Transverse colon (tissue), 4 donors: ENCODE measurements around the gene CHCHD6. TPM values are rescaled to one million over a fixed set of nuclear protein-coding genes. Genes with fewer than 3 reads are reported as not detected.
A peak's percentile ranks its signal among the peaks of the same experiment; 100 is the strongest.

ENCODE experiments used
- DNase-seq: peaks from one replicate; pipeline ENCODE4 v3.0.0-alpha.2; 2019
- H3K27ac ChIP-seq, 4 donors: fragments of 200-600 bp; sonication (generic); 2 replicates each; pipeline ENCODE4 v1.5.1; 2016 to 2018; ENCODE audit warnings: inconsistent platforms in 4 of 4
- H3K27me3 ChIP-seq: fragments of 200-600 bp; sonication (generic); 2 replicates; pipeline ENCODE4 v1.5.1; 2017; ENCODE audit warnings: inconsistent platforms
- H3K36me3 ChIP-seq, 4 donors: fragments of 200-600 bp; sonication (generic); 2 replicates each; pipeline ENCODE4 v1.5.1; 2017 to 2019; ENCODE audit warnings: inconsistent platforms in 4 of 4
- H3K4me1 ChIP-seq, 4 donors: fragments of 200-600 bp; sonication (generic); 2 replicates each; pipeline ENCODE4 v1.5.1; 2017 to 2020; ENCODE audit warnings: inconsistent platforms in 4 of 4
- H3K4me3 ChIP-seq, 4 donors: fragments of 200-600 bp; sonication (generic); 1 replicate in 1 of 4; 2 replicates in 3 of 4; pipeline versions ENCODE4 v1.5.1 to v1.6.1; 2017 to 2019; ENCODE audit warnings: inconsistent platforms in 4 of 4
- H3K9me3 ChIP-seq, 2 donors: fragments of 200-600 bp; sonication (generic); 2 replicates each; pipeline ENCODE4 v1.5.1; 2017 to 2019; ENCODE audit warnings: inconsistent platforms in 2 of 2
- EP300 ChIP-seq: sonication (generic); formaldehyde crosslinking; IDR thresholded peaks from one replicate; pipeline ENCODE4 v1.6.1; 2017; ENCODE audit warnings: antibody characterized with exemption, low read depth
- POLR2A ChIP-seq: fragments of 450-650 bp; IDR thresholded peaks from one replicate; pipeline ENCODE4 v1.6.1; 2016; ENCODE audit warnings: antibody characterized with exemption, mild to moderate bottlenecking, moderate library complexity
- POLR2AphosphoS5 ChIP-seq, 3 donors: sonication (generic); formaldehyde crosslinking; IDR thresholded peaks; one replicate each; pipeline ENCODE4 v1.6.1; 2016; ENCODE audit warnings: antibody characterized with exemption in 3 of 3
- WGBS, 2 donors: methylation state at CpG; one replicate each; pipeline ENCODE4 v1.1.5; 2018; ENCODE audit warnings: low coverage in 1 of 2; 5-methylcytosine and 5-hydroxymethylcytosine counted together
- in situ Hi-C, 4 donors: fragments of 200-750 bp; cut with MboI; loops; one replicate each; pipeline versions ENCODE4 v1.15.0 to v1.15.1; 2017; ENCODE audit warnings: low sequenced_read_pairs in 3 of 4, low pct_ligation_motif_present in 1 of 4, low pct_unique_long_range_greater_than_20kb in 1 of 4
- intact Hi-C: fragments of 100-400 bp; cut with DNase I; formaldehyde crosslinking; loops from one replicate; pipeline ENCODE4 v1.15.1; 2023; ENCODE audit warnings: low total_unique reads
- total RNA-seq, 4 donors: library from RNA; depleted of rRNA; stranded (reverse); fragments of >200 nt; gene quantifications; one replicate each; pipeline ENCODE4 v1.1.0, GENCODE V29; 2016
- TF ChIP-seq, protein P1 (sequence below), 5 experiments: fragments of 200-600 bp in 3 of 5; fragments of 450-650 bp in 2 of 5; sonication (generic) in 3 of 5; IDR thresholded peaks; 1 replicate in 2 of 5; 2 replicates in 3 of 5; pipeline ENCODE4 v1.5.1; 2016 to 2017; ENCODE audit warnings: antibody characterized with exemption in 5 of 5, inconsistent platforms in 3 of 5, mild to moderate bottlenecking in 2 of 5, moderate library complexity in 1 of 5

Gene CHCHD6
- total RNA-seq, 4 donors from 2014 or later: 4.6 to 12.1 (median 5.3) TPM

DNA sequence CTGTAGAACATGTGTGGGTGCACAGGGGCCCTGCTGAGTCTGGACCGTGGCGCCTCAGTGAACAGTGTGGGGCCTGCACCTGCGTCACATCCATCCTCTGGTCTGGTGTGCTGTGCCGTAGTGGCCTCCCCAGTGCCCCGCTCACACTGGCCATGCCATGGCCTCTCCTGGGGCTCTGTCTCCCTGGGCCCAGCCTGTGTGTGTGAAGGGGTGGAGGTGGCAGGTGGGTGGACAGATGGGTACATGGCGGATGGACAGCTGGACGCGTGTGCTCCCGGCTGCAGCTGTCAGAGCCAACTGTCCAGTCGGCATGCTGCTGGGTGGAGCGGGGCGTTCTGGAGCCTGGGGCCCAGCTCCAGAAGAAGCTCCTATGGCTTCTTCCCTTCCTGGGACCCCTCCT lies 296.7 kb downstream of the CHCHD6 start:
- Histone ChIP-seq H3K27ac (no peak overlapping the region), H3K9me3 (no peaks in the 10 kb centered on the region), H3K36me3 (no peaks in the 10 kb centered on the region), H3K4me1 (peaks cover 12 to 25% (median 15%) of the 10 kb centered on the region in 4 donors), H3K4me3 (no peak overlapping the region), H3K27me3 (no peaks in the 10 kb centered on the region)
- in situ Hi-C loops: no loop called here
- WGBS, 2 donors: 90% methylated on average over 12 of the region's 12 CpGs; no CpG with 5 or more reads in 1 of the 2 donors
- no peak for DNase-seq
- TF ChIP-seq, protein P1, sequence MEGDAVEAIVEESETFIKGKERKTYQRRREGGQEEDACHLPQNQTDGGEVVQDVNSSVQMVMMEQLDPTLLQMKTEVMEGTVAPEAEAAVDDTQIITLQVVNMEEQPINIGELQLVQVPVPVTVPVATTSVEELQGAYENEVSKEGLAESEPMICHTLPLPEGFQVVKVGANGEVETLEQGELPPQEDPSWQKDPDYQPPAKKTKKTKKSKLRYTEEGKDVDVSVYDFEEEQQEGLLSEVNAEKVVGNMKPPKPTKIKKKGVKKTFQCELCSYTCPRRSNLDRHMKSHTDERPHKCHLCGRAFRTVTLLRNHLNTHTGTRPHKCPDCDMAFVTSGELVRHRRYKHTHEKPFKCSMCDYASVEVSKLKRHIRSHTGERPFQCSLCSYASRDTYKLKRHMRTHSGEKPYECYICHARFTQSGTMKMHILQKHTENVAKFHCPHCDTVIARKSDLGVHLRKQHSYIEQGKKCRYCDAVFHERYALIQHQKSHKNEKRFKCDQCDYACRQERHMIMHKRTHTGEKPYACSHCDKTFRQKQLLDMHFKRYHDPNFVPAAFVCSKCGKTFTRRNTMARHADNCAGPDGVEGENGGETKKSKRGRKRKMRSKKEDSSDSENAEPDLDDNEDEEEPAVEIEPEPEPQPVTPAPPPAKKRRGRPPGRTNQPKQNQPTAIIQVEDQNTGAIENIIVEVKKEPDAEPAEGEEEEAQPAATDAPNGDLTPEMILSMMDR (IDR thresholded peaks at IDR 0.05): no peak
- intact Hi-C loops: no loop called here

DNA sequence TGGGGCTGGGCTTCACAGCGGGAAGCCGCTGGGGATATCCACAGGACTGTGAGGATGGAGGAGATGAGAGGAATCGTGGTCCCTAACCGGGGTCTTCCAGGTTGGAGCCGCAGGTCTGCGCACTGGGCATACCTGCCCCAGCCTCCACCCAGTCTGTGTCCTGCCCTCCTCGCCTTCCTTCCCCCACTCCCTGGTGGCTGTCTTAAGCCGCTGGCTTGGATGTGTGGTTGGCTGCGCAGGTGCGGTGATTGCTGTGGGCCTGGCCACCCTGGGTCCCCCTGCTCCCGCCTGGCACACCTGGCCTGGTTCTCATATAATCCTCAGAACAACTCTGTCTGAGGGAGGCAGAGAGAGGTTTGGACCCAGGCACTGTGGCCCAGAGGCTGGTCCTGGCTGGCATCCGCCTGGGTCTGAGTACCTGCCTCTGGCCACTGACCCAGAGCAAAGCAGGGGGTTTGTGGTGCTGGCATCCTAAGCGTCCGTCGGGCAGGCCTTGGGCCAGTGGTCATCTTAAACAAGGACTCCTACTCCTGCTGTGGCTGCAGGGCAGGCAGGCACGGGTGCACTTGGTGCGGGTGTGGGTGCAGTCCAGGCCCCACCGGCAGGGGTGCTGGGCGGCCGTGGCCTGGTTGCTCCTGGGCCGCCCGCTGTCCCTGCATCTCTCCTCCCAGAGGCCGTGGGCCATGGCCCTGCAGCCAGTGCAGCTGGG lies 297.6 kb downstream of the CHCHD6 start:
- DNase-seq: no peak
- Histone ChIP-seq H3K27me3 (no peaks in the 10 kb centered on the region), H3K4me3 (no peak overlapping the region), H3K4me1 (peaks cover 12 to 25% (median 15%) of the 10 kb centered on the region in 4 donors), H3K36me3 (no peaks in the 10 kb centered on the region), H3K9me3 (no peaks in the 10 kb centered on the region), H3K27ac (peak overlapping the region; percentile 1 to 68 (median 56))
- intact Hi-C loops: no loop called here
- 85% methylated on average over 23 of the region's 23 CpGs; no CpG with 5 or more reads in 1 of the 2 donors for WGBS, 2 donors
- TF ChIP-seq POLR2A (no peak), POLR2AphosphoS5 (IDR thresholded peaks at IDR 0.05) (no peak), EP300 (no peak)
- TF ChIP-seq, protein P1 (IDR thresholded peaks at IDR 0.05): no peak
- in situ Hi-C loops: no loop called here

DNA sequence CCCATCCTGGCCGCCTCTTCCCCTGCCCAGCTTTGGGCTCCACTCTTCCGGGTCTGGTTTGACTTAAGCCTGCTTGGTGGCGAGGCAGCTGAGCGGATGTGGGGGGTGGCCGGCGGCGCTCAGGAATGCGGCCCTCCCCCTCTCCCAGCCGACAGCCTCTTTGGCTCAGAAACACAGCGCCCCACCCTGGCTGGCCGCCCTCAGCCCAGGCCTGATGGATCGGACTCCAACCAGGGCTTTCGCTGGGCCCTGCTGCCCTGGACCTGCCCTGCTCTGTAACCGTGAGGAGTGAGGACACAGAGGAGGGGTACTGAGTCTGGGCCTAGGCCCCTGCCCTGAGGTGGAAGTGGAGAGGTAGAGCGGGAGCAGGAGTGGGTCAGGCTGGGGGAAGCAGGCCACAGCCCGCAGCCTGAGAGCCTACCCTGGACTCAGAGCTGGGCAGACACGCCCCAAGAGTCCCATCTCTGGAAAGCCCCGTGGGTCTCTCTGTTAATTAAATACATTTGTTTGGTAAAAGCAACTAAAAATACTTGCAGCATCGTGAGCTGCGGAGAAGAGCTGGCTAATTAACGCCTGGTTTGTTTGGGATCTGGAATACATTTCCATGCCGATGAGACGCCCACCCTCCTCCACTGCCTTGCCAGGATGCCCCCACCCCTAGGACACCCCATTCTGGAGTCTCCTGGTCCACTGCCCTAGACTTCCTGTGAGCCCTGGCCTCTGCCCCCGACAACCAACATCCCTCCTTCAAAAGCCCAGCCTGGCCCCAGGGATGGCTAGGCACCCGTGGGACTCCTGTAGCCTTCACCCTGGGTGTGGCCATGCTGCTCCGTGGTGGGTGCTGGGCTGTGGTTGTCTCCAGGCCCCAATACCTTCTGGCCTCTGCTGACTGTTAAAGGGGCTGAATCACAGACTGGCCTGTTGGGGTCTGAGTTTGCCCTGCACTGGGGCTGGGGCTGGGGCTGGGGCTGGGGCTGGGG lies 298.4 kb downstream of the CHCHD6 start:
- peak overlapping the region; percentile 1 to 68 (median 56) for H3K27ac ChIP-seq
- WGBS, 2 donors: 67 to 90% methylated on average over 2 to 26 of the region's 26 CpGs
- H3K4me3 ChIP-seq: no peak overlapping the region

DNA sequence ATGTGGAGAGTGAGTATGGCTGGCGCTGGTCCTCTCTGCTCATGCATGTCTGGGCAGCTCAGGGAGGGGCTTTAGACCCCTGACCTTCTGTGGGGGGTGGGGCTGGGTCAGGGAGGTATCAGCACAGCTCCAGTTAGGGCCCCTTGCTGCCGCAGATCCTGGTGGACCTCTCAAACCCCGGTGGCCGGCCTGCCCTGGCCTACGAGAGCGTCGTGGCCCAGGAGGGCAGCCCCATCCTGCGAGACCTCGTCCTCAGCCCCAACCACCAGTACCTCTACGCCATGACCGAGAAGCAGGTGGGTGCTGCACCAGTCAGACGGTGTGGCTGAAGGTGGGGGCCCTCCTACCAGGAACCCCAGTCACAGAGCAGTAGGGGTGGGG lies 299.1 kb downstream of the CHCHD6 start:
- no peak for DNase-seq
- 96% methylated on average over 12 of the region's 12 CpGs; no CpG with 5 or more reads in 1 of the 2 donors for WGBS, 2 donors
- Histone ChIP-seq H3K9me3 (no peaks in the 10 kb centered on the region), H3K4me3 (no peak overlapping the region), H3K36me3 (no peaks in the 10 kb centered on the region), H3K27ac (no peak overlapping the region), H3K4me1 (peaks cover 11 to 25% (median 15%) of the 10 kb centered on the region in 4 donors), H3K27me3 (no peaks in the 10 kb centered on the region)
- no peak for TF ChIP-seq POLR2A
- TF ChIP-seq, protein P1 (IDR thresholded peaks at IDR 0.05): no peak
- in situ Hi-C loops: no loop called here
- intact Hi-C loops: no loop called here

More for the DNA sequence above, 298.4 kb downstream of the CHCHD6 start:
- intact Hi-C loops: no loop called here
- peaks cover 12 to 25% (median 15%) of the 10 kb centered on the region in 4 donors for H3K4me1 ChIP-seq
- peak; percentile 55 for DNase-seq
- H3K9me3 ChIP-seq: no peaks in the 10 kb centered on the region
- H3K27me3 ChIP-seq: no peaks in the 10 kb centered on the region
- in situ Hi-C loops: no loop called here
- TF ChIP-seq, protein P1 (IDR thresholded peaks at IDR 0.05): peak in 2 of 5 experiments; percentile 22 to 24
- no peak for TF ChIP-seq EP300
- TF ChIP-seq POLR2AphosphoS5 (IDR thresholded peaks at IDR 0.05): no peak
- no peaks in the 10 kb centered on the region for H3K36me3 ChIP-seq
